ENCODE data around the gene TNNC2. TPM values are rescaled to one million over a fixed set of nuclear protein-coding genes. Genes with fewer than 3 reads are reported as not detected.

Gene TNNC2
- total RNA-seq, 1 donor from 2014 or later = not detected

- intact Hi-C loops (cut with DNase I) = no loop called here
- Histone ChIP-seq H3K4me3 (no peak overlapping the region), H3K27me3 (ENCODE audit: low read depth) (no peaks in the 10 kb centered on the region), H3K4me1 (peaks cover 53% of the 10 kb centered on the region), H3K36me3 (no peaks in the 10 kb centered on the region), H3K9me3 (no peaks in the 10 kb centered on the region), H3K27ac (peak overlapping the region; percentile 49)
- DNase-seq (no peak), ATAC-seq (peak; percentile 68 to 70)
- TF ChIP-seq CTCF (IDR thresholded peaks at IDR 0.05) = no peak
These were observed 45.7 kb downstream of the TNNC2 start for GRCh38 chr20:45781391-45781931.

GRCh38 chr20:45780159-45780558 lies 47.0 kb downstream of the TNNC2 start:
- no peaks in the 10 kb centered on the region for H3K9me3 ChIP-seq
- peak overlapping the region; percentile 74 for H3K27ac ChIP-seq
- ATAC-seq = no peak
- no peaks in the 10 kb centered on the region for H3K27me3 ChIP-seq (ENCODE audit: low read depth)
- H3K4me3 ChIP-seq = no peak overlapping the region
- no peaks in the 10 kb centered on the region for H3K36me3 ChIP-seq
- TF ChIP-seq CTCF (IDR thresholded peaks at IDR 0.05) = no peak
- no peak for DNase-seq
- peaks cover 53% of the 10 kb centered on the region for H3K4me1 ChIP-seq
- intact Hi-C loops (cut with DNase I) = no loop called here

- intact Hi-C loops (cut with DNase I) = loop anchor here (10.0 kb wide), 1 partner anchor 234 kb away; the partner anchor contains the start of gene EPPIN
- no peak for TF ChIP-seq CTCF (IDR thresholded peaks at IDR 0.05)
- Histone ChIP-seq H3K9me3 (no peaks in the 10 kb centered on the region), H3K27ac (peak overlapping the region; percentile 74), H3K27me3 (ENCODE audit: low read depth) (no peaks in the 10 kb centered on the region), H3K36me3 (no peaks in the 10 kb centered on the region), H3K4me3 (no peak overlapping the region), H3K4me1 (peaks cover 47% of the 10 kb centered on the region)
- ATAC-seq (peak; percentile 87 to 91), DNase-seq (peak; percentile 89)
These were observed 47.8 kb downstream of the TNNC2 start for GRCh38 chr20:45779011-45779915.

- ATAC-seq = no peak
- no peak for TF ChIP-seq CTCF (IDR thresholded peaks at IDR 0.05)
- intact Hi-C loops (cut with DNase I) = loop anchor here (10.0 kb wide), 1 partner anchor 232 kb away; the partner anchor contains the start of gene EPPIN
- DNase-seq = no peak
- no peak overlapping the region for H3K27ac ChIP-seq
- H3K9me3 ChIP-seq = no peaks in the 10 kb centered on the region
- H3K27me3 ChIP-seq (ENCODE audit: low read depth) = no peaks in the 10 kb centered on the region
- no peaks in the 10 kb centered on the region for H3K36me3 ChIP-seq
- no peak overlapping the region for H3K4me3 ChIP-seq
- H3K4me1 ChIP-seq = peaks cover 24% of the 10 kb centered on the region
These were observed 50.2 kb downstream of the TNNC2 start for GRCh38 chr20:45776931-45777330.

GRCh38 chr20:45775411-45775810 lies 51.7 kb downstream of the TNNC2 start:
- no peak for TF ChIP-seq CTCF (IDR thresholded peaks at IDR 0.05)
- no peak for DNase-seq
- ATAC-seq = no peak

More at GRCh38 chr20:45775411-45775810, 51.7 kb downstream of the TNNC2 start:
- Histone ChIP-seq H3K4me3 (no peak overlapping the region), H3K4me1 (peaks cover 28% of the 10 kb centered on the region), H3K9me3 (no peaks in the 10 kb centered on the region), H3K27me3 (ENCODE audit: low read depth) (no peaks in the 10 kb centered on the region), H3K27ac (no peak overlapping the region), H3K36me3 (no peaks in the 10 kb centered on the region)
- intact Hi-C loops (cut with DNase I) = loop anchor here (10.0 kb wide), 1 partner anchor 231 kb away; the partner anchor contains the start of gene EPPIN

Measured in lower lobe of right lung (tissue), 2 donors.